Activated naive CD4-positive, alpha-beta T cell treated with anti-CD3 and anti-CD28 coated beads, Interleukin-2, amount 10 ng/mL, durations not matched to agents 7 days and 5 days (primary cell): ENCODE measurements around the gene FBXL7.

ENCODE experiments used
- CTCF ChIA-PET: fragments of 350-600 bp; sonication (Branson Sonifier 250); formaldehyde crosslinking; loops from one replicate; lab custom pipeline; 2021; ENCODE audit warnings: antibody characterized with exemption; lab: Charles Lee
- DNase-seq: peaks from one replicate; pipeline ENCODE4 v3.0.0-alpha.2; 2020
- H3K27ac Mint-ChIP-seq: one replicate; pipeline ENCODE4 v1.8.0; 2021; ENCODE audit warnings: mild to moderate bottlenecking, moderate library complexity, mixed read lengths
- H3K27me3 Mint-ChIP-seq: one replicate; pipeline ENCODE4 v1.8.0; 2021; ENCODE audit warnings: mild to moderate bottlenecking, mixed read lengths
- H3K36me3 Mint-ChIP-seq: one replicate; pipeline ENCODE4 v1.8.0; 2021; ENCODE audit warnings: mixed read lengths
- H3K4me1 Mint-ChIP-seq: one replicate; pipeline ENCODE4 v1.8.0; 2021; ENCODE audit warnings: mixed read lengths
- H3K4me3 Mint-ChIP-seq: one replicate; pipeline ENCODE4 v1.8.0; 2021; ENCODE audit warnings: mild to moderate bottlenecking, moderate library complexity, mixed read lengths
- H3K9me3 Mint-ChIP-seq: one replicate; pipeline ENCODE4 v1.8.0; 2021; ENCODE audit warnings: mixed read lengths

The FBXL7 gene

GRCh38 chr5:15799612-15800011, 299.6 kb downstream of the FBXL7 start:
- peaks cover 8% of the 10 kb centered on the region for H3K9me3 Mint-ChIP-seq
- no peak overlapping the region for H3K27ac Mint-ChIP-seq
- no peak overlapping the region for H3K4me3 Mint-ChIP-seq
- CTCF ChIA-PET = no interaction called here
- no peaks in the 10 kb centered on the region for H3K27me3 Mint-ChIP-seq
- H3K4me1 Mint-ChIP-seq = no peaks in the 10 kb centered on the region
- no peaks in the 10 kb centered on the region for H3K36me3 Mint-ChIP-seq
- no peak for DNase-seq

DNA sequence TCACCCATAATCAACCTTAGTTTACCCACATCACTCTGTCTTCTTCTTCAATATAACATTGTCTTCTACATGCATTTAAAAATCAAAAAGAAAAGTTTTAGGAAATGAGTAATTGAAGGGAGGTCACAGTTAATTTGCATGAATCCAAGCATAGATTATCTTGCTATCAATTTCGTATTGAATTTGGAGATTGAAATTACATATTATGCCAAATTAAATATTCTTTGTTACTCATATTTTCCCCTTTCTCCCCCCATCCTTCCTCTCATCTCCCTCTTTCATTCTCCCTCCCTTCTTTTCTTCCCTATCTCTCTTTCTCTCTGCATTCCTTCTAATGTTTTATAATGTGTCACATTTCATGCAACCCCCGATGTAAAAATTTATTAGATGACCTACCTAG, 303.3 kb downstream of the FBXL7 start:
- no peak for DNase-seq

DNA sequence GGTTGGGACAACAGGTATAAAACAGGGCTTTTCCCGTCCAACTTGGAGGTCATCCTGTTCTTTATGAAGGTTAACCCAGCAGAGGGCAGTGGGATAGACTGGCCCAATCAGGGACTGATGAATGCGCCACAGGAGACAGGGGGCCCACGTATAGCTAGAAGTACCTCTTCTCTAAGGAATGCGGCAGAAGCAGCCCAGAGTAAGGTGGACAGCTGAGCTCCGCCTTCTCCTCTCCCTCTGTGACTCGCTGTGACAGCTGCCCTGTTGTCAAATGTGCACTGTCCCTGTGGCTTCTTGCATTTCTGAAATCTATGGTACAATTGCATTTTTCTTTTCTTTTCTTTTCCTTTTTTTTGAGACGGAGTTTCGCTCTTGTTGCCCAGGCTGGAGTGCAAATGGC, 306.6 kb downstream of the FBXL7 start:
- Mint-ChIP-seq H3K4me3 (no peak overlapping the region), H3K27me3 (no peaks in the 10 kb centered on the region), H3K9me3 (peaks cover 18% of the 10 kb centered on the region), H3K36me3 (no peaks in the 10 kb centered on the region), H3K27ac (no peak overlapping the region), H3K4me1 (no peaks in the 10 kb centered on the region)
- DNase-seq = no peak
- CTCF ChIA-PET = no interaction called here

More for the DNA sequence above, 303.3 kb downstream of the FBXL7 start:
- Mint-ChIP-seq H3K4me1 (no peaks in the 10 kb centered on the region), H3K27ac (no peak overlapping the region), H3K36me3 (no peaks in the 10 kb centered on the region), H3K27me3 (no peaks in the 10 kb centered on the region), H3K4me3 (no peak overlapping the region), H3K9me3 (peaks cover 15% of the 10 kb centered on the region)
- CTCF ChIA-PET = no interaction called here

- Mint-ChIP-seq H3K4me1 (no peaks in the 10 kb centered on the region), H3K27me3 (no peaks in the 10 kb centered on the region), H3K4me3 (no peak overlapping the region), H3K36me3 (no peaks in the 10 kb centered on the region), H3K27ac (no peak overlapping the region), H3K9me3 (peaks cover 20% of the 10 kb centered on the region)
- DNase-seq = no peak
- CTCF ChIA-PET = no interaction called here
These were observed 307.3 kb downstream of the FBXL7 start for GRCh38 chr5:15807248-15807647.

DNA sequence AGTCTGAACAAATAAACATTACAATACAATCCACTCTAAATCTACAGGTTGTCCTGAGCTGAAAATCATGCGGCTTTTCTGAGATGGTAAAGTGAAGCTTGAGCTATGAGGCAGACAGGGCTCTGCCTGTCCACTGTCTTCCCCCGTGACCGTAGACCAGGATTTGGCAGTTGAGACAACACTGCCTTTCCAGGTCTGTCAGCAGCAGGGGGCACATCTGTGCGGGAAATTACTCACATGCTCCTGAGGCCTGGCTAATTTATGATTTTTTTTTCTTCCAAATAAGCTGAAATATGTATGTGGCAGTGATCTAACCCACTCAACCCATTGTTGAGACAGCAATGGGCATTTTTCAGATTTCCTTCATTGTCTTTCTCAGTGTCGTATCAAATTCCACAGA, 307.9 kb downstream of the FBXL7 start:
- H3K4me1 Mint-ChIP-seq = no peaks in the 10 kb centered on the region
- H3K27me3 Mint-ChIP-seq = no peaks in the 10 kb centered on the region
- H3K36me3 Mint-ChIP-seq = no peaks in the 10 kb centered on the region
- H3K27ac Mint-ChIP-seq = no peak overlapping the region
- DNase-seq = no peak
- CTCF ChIA-PET = no interaction called here
- H3K4me3 Mint-ChIP-seq = no peak overlapping the region
- H3K9me3 Mint-ChIP-seq = peaks cover 18% of the 10 kb centered on the region

- no peaks in the 10 kb centered on the region for H3K36me3 Mint-ChIP-seq
- DNase-seq = no peak
- no peak overlapping the region for H3K27ac Mint-ChIP-seq
- CTCF ChIA-PET = no interaction called here
- peaks cover 21% of the 10 kb centered on the region for H3K9me3 Mint-ChIP-seq
- no peak overlapping the region for H3K4me3 Mint-ChIP-seq
- no peaks in the 10 kb centered on the region for H3K27me3 Mint-ChIP-seq
- H3K4me1 Mint-ChIP-seq = no peaks in the 10 kb centered on the region
These were observed 308.6 kb downstream of the FBXL7 start for GRCh38 chr5:15808577-15808976.

GRCh38 chr5:15819617-15820016, 319.6 kb downstream of the FBXL7 start:
- CTCF ChIA-PET = no interaction called here
- H3K9me3 Mint-ChIP-seq = peaks cover 3% of the 10 kb centered on the region
- no peak for DNase-seq
- no peak overlapping the region for H3K4me3 Mint-ChIP-seq
- H3K27ac Mint-ChIP-seq = no peak overlapping the region
- no peaks in the 10 kb centered on the region for H3K36me3 Mint-ChIP-seq
- no peaks in the 10 kb centered on the region for H3K4me1 Mint-ChIP-seq
- H3K27me3 Mint-ChIP-seq = no peaks in the 10 kb centered on the region

DNA sequence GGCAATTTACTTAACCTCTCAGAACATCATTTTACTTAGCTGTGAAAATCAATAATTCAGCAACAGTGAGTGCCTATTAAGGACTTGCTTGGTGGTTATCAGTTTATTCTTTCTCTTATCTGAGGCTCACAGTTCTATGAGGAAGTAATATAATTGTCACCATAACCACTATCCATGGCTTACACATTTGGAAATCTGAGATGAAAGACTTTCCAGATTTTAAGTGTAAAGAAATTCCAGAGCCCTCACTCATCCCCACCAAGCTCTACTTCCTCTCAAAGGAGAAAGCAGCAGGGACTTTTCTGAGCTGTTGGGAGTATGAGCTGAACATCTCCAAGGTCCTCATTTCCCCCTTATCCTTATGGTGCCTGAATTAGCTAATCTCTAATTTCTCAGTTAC, 321.5 kb downstream of the FBXL7 start:
- Mint-ChIP-seq H3K27me3 (no peaks in the 10 kb centered on the region), H3K4me3 (no peak overlapping the region), H3K4me1 (no peaks in the 10 kb centered on the region), H3K9me3 (peaks cover 3% of the 10 kb centered on the region), H3K36me3 (no peaks in the 10 kb centered on the region), H3K27ac (no peak overlapping the region)
- CTCF ChIA-PET = no interaction called here
- no peak for DNase-seq

DNA sequence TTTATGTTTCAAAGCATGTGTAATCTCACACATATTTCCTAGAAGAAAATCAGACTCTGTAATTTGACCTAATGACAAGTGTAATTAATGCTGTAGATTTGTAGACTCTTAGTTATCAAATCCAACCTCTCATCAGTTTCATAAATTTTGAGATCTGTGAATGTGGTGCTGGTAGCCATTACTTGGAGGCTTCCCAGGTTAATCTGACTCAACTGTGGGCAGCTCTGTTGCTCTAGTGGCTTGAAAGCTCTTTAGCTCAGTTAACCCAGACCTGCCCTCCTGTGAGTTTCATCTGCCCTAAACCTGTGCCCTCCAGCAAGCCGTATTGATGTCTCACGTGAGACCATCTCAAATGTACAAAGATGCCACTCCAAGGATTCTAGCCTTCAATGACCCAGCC, 323.4 kb downstream of the FBXL7 start:
- CTCF ChIA-PET = no interaction called here
- DNase-seq = no peak
- H3K4me3 Mint-ChIP-seq = no peak overlapping the region
- H3K36me3 Mint-ChIP-seq = no peaks in the 10 kb centered on the region
- H3K27me3 Mint-ChIP-seq = no peaks in the 10 kb centered on the region
- H3K27ac Mint-ChIP-seq = no peak overlapping the region
- H3K4me1 Mint-ChIP-seq = no peaks in the 10 kb centered on the region
- H3K9me3 Mint-ChIP-seq = peaks cover 3% of the 10 kb centered on the region

DNA sequence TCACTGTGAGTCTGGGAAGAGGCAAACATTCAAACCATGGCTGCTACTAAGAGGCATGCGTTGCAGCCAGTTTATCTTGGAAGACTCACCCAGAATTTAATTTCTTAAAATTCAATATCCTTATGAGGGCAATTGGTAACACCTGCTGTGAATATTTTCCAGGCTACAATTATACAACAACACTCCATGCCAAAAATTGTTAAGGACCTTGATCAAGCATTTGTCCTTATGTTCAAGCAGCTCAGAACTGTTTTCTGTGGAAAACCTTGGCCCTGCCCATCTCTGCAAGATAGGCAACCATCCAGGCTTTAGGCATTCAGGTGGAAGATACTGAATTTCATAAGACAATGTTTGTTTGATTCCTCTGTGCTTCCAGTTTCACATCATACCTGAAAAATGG, 327.8 kb downstream of the FBXL7 start:
- no peak for DNase-seq
- H3K4me3 Mint-ChIP-seq = no peak overlapping the region
- H3K27ac Mint-ChIP-seq = no peak overlapping the region
- H3K27me3 Mint-ChIP-seq = no peaks in the 10 kb centered on the region
- no peaks in the 10 kb centered on the region for H3K36me3 Mint-ChIP-seq
- peaks cover 4% of the 10 kb centered on the region for H3K9me3 Mint-ChIP-seq
- CTCF ChIA-PET = no interaction called here
- no peaks in the 10 kb centered on the region for H3K4me1 Mint-ChIP-seq

GRCh38 chr5:15831408-15831807, 331.4 kb downstream of the FBXL7 start:
- no peaks in the 10 kb centered on the region for H3K4me1 Mint-ChIP-seq
- no peak overlapping the region for H3K4me3 Mint-ChIP-seq
- no peak overlapping the region for H3K27ac Mint-ChIP-seq
- CTCF ChIA-PET = no interaction called here
- H3K27me3 Mint-ChIP-seq = no peaks in the 10 kb centered on the region
- peaks cover 2% of the 10 kb centered on the region for H3K9me3 Mint-ChIP-seq
- H3K36me3 Mint-ChIP-seq = no peaks in the 10 kb centered on the region
- DNase-seq = no peak

DNA sequence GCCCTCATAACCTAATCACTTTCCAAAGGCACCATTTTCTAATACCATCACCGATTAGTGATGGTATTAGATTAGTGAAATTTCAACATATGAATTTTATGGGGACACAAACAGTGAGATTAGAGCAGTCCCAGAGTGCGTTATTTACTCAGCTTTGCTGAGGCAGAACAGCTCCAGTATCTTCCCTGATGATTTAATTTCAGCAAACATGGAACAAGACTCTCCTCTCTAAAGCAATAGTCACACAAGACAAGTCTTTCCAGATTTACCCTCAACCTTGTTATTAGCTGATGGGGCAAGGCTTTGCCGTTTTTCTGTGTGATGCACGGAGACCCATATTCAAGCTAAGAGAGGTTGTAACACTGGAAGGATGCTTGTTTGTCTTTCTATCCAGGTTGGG, 333.4 kb downstream of the FBXL7 start:
- no peak overlapping the region for H3K27ac Mint-ChIP-seq
- H3K4me3 Mint-ChIP-seq = no peak overlapping the region
- H3K4me1 Mint-ChIP-seq = no peaks in the 10 kb centered on the region
- H3K9me3 Mint-ChIP-seq = peaks cover 2% of the 10 kb centered on the region
- no peak for DNase-seq
- no peaks in the 10 kb centered on the region for H3K27me3 Mint-ChIP-seq
- CTCF ChIA-PET = no interaction called here
- H3K36me3 Mint-ChIP-seq = no peaks in the 10 kb centered on the region

DNA sequence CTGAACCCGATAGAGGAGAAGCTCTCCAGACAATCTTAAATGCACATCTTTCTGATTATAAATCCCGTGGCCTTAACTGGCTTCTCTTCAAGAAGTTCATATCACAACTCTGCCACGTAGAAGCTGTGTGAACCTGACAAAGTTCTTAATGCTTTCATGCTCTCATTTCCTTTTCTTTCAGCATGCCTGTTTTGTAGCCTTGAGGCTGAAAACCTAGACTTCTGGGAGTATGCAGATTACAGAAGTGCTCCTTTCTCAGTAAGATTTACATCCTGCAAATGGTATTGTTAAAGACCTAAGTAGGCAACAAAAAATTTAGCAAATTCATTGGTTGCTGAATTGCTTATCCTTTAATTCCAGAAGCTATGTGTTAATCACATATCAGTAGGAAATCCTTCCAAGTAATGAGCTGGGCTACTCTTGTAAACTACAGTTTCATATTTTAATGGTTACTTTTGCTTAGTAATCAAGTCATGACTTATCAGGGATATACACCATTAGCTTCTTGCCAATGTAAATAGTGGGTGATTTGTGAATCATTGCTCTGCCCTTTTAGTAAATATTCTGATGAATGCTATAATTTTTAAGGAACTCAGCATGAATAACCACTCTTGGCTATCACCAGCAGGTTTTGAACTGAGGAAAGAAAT, 334.7 kb downstream of the FBXL7 start:
- CTCF ChIA-PET = no interaction called here
- DNase-seq = no peak
- Mint-ChIP-seq H3K4me1 (no peaks in the 10 kb centered on the region), H3K27me3 (no peaks in the 10 kb centered on the region), H3K9me3 (peaks cover 2% of the 10 kb centered on the region), H3K27ac (no peak overlapping the region), H3K4me3 (no peak overlapping the region), H3K36me3 (no peaks in the 10 kb centered on the region)

DNA sequence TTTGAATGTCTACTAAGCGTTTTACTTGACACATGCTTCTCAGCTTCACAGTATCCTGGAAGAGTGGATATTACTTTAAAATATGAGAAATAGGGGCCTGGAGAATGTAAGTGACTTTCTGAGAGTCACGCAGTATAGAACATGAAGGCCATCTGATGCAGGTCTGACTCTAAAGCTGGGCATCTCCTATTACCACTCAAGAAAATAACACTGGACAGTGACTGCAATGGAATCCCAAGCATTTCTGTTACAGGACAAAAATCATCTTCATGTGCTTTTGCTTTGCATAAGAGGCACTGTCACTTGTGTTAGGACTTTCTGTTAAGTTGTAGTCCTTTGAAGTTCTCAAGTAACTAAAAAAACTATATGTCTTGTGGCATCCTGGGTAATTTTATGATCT, 335.5 kb downstream of the FBXL7 start:
- Mint-ChIP-seq H3K4me3 (no peak overlapping the region), H3K9me3 (no peaks in the 10 kb centered on the region), H3K27me3 (no peaks in the 10 kb centered on the region), H3K36me3 (no peaks in the 10 kb centered on the region), H3K27ac (no peak overlapping the region), H3K4me1 (no peaks in the 10 kb centered on the region)
- CTCF ChIA-PET = no interaction called here
- no peak for DNase-seq

DNA sequence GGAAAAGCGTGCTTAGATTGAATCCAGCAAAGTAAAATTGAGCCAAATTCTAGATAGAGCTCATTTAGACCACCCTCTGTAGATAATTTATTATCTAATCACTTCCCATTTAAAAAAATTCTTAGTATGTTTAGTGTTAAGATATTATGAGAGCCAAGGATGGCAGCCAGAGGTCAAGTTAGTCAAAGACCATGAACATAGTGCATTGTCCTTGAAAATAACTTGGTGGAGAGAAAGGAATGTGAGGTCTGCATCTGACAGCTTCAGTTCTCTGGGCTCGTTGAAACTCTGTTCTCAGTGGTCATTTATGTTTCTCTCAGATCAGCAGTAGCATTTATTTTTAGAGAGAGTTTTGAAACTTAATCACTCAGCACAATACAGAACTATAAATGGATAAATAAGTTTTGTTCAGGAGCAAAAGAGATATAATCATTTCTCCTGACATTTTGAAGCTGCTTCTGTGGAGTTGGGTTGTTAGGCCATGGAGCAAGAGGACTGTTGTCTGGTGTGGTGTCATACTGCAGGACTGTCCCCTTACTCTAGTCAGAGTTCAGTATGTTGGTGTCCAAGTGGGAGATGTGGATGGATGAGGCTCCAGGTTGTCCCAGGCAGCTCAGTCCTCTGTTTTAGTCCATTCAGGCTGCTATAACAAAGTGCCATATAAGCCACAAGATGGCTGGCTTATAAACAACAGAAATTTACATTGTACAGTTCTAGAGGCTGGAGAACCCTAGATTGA, 337.7 kb downstream of the FBXL7 start:
- no peak overlapping the region for H3K27ac Mint-ChIP-seq
- no peaks in the 10 kb centered on the region for H3K4me1 Mint-ChIP-seq
- no peaks in the 10 kb centered on the region for H3K36me3 Mint-ChIP-seq
- no peak overlapping the region for H3K4me3 Mint-ChIP-seq
- DNase-seq = no peak
- H3K27me3 Mint-ChIP-seq = no peaks in the 10 kb centered on the region
- peaks cover 6% of the 10 kb centered on the region for H3K9me3 Mint-ChIP-seq
- CTCF ChIA-PET = no interaction called here
